ENCODE results near the gene GAB2. TPM values are rescaled to one million over a fixed set of nuclear protein-coding genes. Genes with fewer than 3 reads are reported as not detected.

GAB2 gene
- total and polyA plus RNA-seq, 2 donors (not counting 1 experiment from before 2014, with no cell fraction given) = 5.8 to 85.9 TPM

DNA sequence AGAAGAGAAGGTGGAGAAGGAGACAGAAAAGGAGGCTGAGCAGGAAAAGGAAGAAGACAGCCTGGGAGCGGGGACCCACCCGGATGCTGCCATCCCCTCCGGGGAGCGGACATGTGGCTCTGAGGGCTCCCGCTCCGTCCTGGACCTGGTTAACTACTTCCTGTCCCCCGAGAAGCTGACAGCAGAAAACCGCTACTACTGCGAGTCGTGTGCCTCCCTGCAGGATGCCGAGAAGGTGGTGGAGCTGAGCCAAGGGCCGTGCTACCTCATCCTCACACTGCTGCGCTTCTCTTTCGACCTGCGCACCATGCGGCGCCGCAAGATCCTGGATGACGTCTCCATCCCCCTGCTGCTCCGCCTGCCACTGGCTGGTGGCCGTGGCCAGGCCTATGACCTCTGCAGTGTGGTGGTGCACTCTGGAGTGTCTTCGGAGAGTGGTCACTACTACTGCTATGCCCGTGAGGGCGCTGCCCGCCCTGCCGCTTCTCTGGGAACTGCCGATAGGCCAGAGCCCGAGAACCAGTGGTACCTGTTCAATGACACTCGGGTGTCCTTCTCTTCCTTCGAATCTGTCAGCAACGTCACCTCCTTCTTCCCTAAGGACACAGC, 207.5 kb downstream of the GAB2 start:
- Histone ChIP-seq H3K79me2 (ENCODE audit: control insufficient read depth, insufficient read depth, low read length) (no peaks in the 10 kb centered on the region), H3K4me2 (replicated peaks; ENCODE audit: low read depth, low read length, poor library complexity, severe bottlenecking) (no peak overlapping the region), H4K20me1 (ENCODE audit: control insufficient read depth, insufficient read depth, low read length, poor library complexity, severe bottlenecking) (no peaks in the 10 kb centered on the region), H3K36me3 (replicated peaks in 1 of 2; ENCODE audit: control extremely low read depth in 1 of 2, control insufficient read depth in 1 of 2, extremely low read depth in 1 of 2, insufficient read depth in 2 of 2, low read length in 1 of 2) (peaks cover 0 to 2% of the 10 kb centered on the region in 2 experiments), H3K9ac (ENCODE audit: low read length) (no peak overlapping the region), H3K27ac (ENCODE audit: low read length in 2 of 2) (no peak overlapping the region), H3K4me3 (ENCODE audit: control extremely low read depth in 1 of 5, extremely low read depth in 1 of 5, insufficient read depth in 1 of 5, low read depth in 2 of 5, low read length in 4 of 5) (no peak overlapping the region), H2AFZ (ENCODE audit: insufficient read depth, low read depth, low read length, poor library complexity, severe bottlenecking) (no peak overlapping the region), H3K9me3 (ENCODE audit: control extremely low read depth in 1 of 3, control insufficient read depth in 2 of 3, insufficient read depth in 1 of 3, low read length in 2 of 3) (no peaks in the 10 kb centered on the region), H3K4me1 (ENCODE audit: control insufficient read depth in 2 of 2, insufficient read depth in 2 of 2, low read length in 2 of 2) (no peaks in the 10 kb centered on the region), H3K27me3 (replicated peaks in 1 of 4; ENCODE audit: control extremely low read depth in 1 of 4, control insufficient read depth in 3 of 4, insufficient read depth in 4 of 4, low read length in 3 of 4) (no peaks in the 10 kb centered on the region)
- H3K9me3 Mint-ChIP-seq (ENCODE audit: insufficient read depth) = no peaks in the 10 kb centered on the region
- POLR2A ChIA-PET = no interaction called here
- no peak for ATAC-seq (ENCODE audit: low read depth)
- H3K27ac Mint-ChIP-seq = no peak overlapping the region
- no peak for TF ChIP-seq EZH2 (IDR thresholded peaks at IDR 0.05; ENCODE audit: borderline replicate concordance, insufficient read depth, low read depth, low read length, poor library complexity, severe bottlenecking)
- TF ChIP-seq, protein P1, sequence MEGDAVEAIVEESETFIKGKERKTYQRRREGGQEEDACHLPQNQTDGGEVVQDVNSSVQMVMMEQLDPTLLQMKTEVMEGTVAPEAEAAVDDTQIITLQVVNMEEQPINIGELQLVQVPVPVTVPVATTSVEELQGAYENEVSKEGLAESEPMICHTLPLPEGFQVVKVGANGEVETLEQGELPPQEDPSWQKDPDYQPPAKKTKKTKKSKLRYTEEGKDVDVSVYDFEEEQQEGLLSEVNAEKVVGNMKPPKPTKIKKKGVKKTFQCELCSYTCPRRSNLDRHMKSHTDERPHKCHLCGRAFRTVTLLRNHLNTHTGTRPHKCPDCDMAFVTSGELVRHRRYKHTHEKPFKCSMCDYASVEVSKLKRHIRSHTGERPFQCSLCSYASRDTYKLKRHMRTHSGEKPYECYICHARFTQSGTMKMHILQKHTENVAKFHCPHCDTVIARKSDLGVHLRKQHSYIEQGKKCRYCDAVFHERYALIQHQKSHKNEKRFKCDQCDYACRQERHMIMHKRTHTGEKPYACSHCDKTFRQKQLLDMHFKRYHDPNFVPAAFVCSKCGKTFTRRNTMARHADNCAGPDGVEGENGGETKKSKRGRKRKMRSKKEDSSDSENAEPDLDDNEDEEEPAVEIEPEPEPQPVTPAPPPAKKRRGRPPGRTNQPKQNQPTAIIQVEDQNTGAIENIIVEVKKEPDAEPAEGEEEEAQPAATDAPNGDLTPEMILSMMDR (IDR thresholded peaks at IDR 0.05) = no peak
- no peaks in the 10 kb centered on the region for H3K4me1 Mint-ChIP-seq
- CTCF ChIA-PET = no interaction called here
- H3K4me3 Mint-ChIP-seq = no peak overlapping the region
- intact Hi-C loops (cut with micrococcal nuclease) = no loop called here
- WGBS (ENCODE audit: insufficient coverage) = 95% methylated on average over 28 of the region's 31 CpGs
- no peak for DNase-seq
- H3K27me3 Mint-ChIP-seq = no peaks in the 10 kb centered on the region

DNA sequence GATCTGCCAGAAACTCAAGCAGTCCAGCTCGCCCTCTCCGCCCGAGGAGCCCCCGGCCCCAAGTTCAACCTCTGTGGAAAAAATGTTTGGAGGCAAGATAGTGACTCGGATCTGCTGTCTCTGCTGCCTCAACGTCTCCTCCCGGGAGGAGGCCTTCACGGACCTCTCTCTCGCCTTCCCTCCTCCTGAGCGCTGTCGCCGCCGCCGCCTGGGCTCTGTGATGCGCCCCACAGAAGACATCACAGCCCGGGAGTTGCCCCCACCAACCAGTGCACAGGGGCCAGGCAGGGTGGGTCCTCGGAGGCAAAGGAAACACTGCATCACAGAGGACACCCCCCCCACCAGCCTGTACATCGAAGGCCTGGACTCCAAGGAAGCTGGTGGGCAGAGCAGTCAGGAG, 208.1 kb downstream of the GAB2 start:
- CTCF ChIA-PET = no interaction called here

More for the DNA sequence above, 208.1 kb downstream of the GAB2 start:
- Histone ChIP-seq H3K36me3 (replicated peaks in 1 of 2; ENCODE audit: control extremely low read depth in 1 of 2, control insufficient read depth in 1 of 2, extremely low read depth in 1 of 2, insufficient read depth in 2 of 2, low read length in 1 of 2) (peaks cover 0 to 2% of the 10 kb centered on the region in 2 experiments), H3K27me3 (replicated peaks in 1 of 4; ENCODE audit: control extremely low read depth in 1 of 4, control insufficient read depth in 3 of 4, insufficient read depth in 4 of 4, low read length in 3 of 4) (no peaks in the 10 kb centered on the region), H3K4me2 (replicated peaks; ENCODE audit: low read depth, low read length, poor library complexity, severe bottlenecking) (no peak overlapping the region), H4K20me1 (ENCODE audit: control insufficient read depth, insufficient read depth, low read length, poor library complexity, severe bottlenecking) (no peaks in the 10 kb centered on the region), H3K9ac (ENCODE audit: low read length) (no peak overlapping the region), H3K4me3 (ENCODE audit: control extremely low read depth in 1 of 5, extremely low read depth in 1 of 5, insufficient read depth in 1 of 5, low read depth in 2 of 5, low read length in 4 of 5) (no peak overlapping the region), H3K9me3 (ENCODE audit: control extremely low read depth in 1 of 3, control insufficient read depth in 2 of 3, insufficient read depth in 1 of 3, low read length in 2 of 3) (no peaks in the 10 kb centered on the region), H3K27ac (ENCODE audit: low read length in 2 of 2) (no peak overlapping the region), H3K4me1 (ENCODE audit: control insufficient read depth in 2 of 2, insufficient read depth in 2 of 2, low read length in 2 of 2) (no peaks in the 10 kb centered on the region), H2AFZ (ENCODE audit: insufficient read depth, low read depth, low read length, poor library complexity, severe bottlenecking) (no peak overlapping the region), H3K79me2 (ENCODE audit: control insufficient read depth, insufficient read depth, low read length) (no peaks in the 10 kb centered on the region)
- DNase-seq (no peak), ATAC-seq (ENCODE audit: low read depth) (no peak)
- Mint-ChIP-seq H3K27ac (no peak overlapping the region), H3K27me3 (no peaks in the 10 kb centered on the region), H3K4me1 (no peaks in the 10 kb centered on the region), H3K4me3 (no peak overlapping the region), H3K9me3 (ENCODE audit: insufficient read depth) (no peaks in the 10 kb centered on the region)
- 98% methylated on average over 15 of the region's 18 CpGs for WGBS (ENCODE audit: insufficient coverage)
- intact Hi-C loops (cut with micrococcal nuclease) = no loop called here
- POLR2A ChIA-PET = no interaction called here
- no peak for TF ChIP-seq EZH2 (IDR thresholded peaks at IDR 0.05; ENCODE audit: borderline replicate concordance, insufficient read depth, low read depth, low read length, poor library complexity, severe bottlenecking)
- TF ChIP-seq, protein P1 (IDR thresholded peaks at IDR 0.05) = no peak
